Lower lobe of right lung (tissue), 2 donors: ENCODE data around the gene MYRIP. TPM values are rescaled to one million over a fixed set of nuclear protein-coding genes. Genes with fewer than 3 reads are reported as not detected.
"Not testable (repeated sequence)": the region's sequence is repeated elsewhere in the genome, so short reads cannot be mapped to it uniquely, and the experiment has no call there.

ENCODE experiments used
- ATAC-seq, 2 donors: fragments of 200-7000 bp; cut with Tn5 transposase; one replicate each; pipeline ENCODE4 v1.9.1; 2020 to 2022; ENCODE audit warnings: mild to moderate bottlenecking in 2 of 2, moderate library complexity in 2 of 2
- DNase-seq: peaks from one replicate; pipeline ENCODE4 v3.0.0-alpha.2; 2020
- H3K27ac ChIP-seq: fragments of 200-600 bp; one replicate; pipeline ENCODE4 v1.8.0; 2022
- H3K27me3 ChIP-seq: fragments of 200-600 bp; one replicate; pipeline ENCODE4 v1.8.0; 2022; ENCODE audit warnings: low read depth
- H3K36me3 ChIP-seq: fragments of 200-600 bp; one replicate; pipeline ENCODE4 v1.8.0; 2022; ENCODE audit warnings: mild to moderate bottlenecking
- H3K4me1 ChIP-seq: fragments of 200-600 bp; one replicate; pipeline ENCODE4 v1.8.0; 2022
- H3K4me3 ChIP-seq: fragments of 200-600 bp; one replicate; pipeline ENCODE4 v1.8.0; 2022; ENCODE audit warnings: mild to moderate bottlenecking
- H3K9me3 ChIP-seq: fragments of 200-600 bp; one replicate; pipeline ENCODE4 v1.8.0; 2022
- CTCF ChIP-seq: fragments of 200-600 bp; IDR thresholded peaks from one replicate; pipeline ENCODE4 v1.8.0; 2022; ENCODE audit warnings: antibody characterized with exemption, mild to moderate bottlenecking
- intact Hi-C: fragments of 100-400 bp; cut with DNase I; formaldehyde crosslinking; loops from one replicate; pipeline ENCODE4 v1.11.0; 2022
- total RNA-seq: library from RNA; stranded (reverse); fragmentation: NEBNext Ultra II Directional; extraction: Animal tissue kit (Norgen Biotek cat#: 25700); gene quantifications from one replicate; pipeline ENCODE4 v1.2.1, GENCODE V29; 2021
- donor health status: DM: no; HTN: yes; CAD: no; lungs with severe emphysema.

MYRIP gene
- total RNA-seq, 1 donor from 2014 or later: 1.8 TPM

DNA sequence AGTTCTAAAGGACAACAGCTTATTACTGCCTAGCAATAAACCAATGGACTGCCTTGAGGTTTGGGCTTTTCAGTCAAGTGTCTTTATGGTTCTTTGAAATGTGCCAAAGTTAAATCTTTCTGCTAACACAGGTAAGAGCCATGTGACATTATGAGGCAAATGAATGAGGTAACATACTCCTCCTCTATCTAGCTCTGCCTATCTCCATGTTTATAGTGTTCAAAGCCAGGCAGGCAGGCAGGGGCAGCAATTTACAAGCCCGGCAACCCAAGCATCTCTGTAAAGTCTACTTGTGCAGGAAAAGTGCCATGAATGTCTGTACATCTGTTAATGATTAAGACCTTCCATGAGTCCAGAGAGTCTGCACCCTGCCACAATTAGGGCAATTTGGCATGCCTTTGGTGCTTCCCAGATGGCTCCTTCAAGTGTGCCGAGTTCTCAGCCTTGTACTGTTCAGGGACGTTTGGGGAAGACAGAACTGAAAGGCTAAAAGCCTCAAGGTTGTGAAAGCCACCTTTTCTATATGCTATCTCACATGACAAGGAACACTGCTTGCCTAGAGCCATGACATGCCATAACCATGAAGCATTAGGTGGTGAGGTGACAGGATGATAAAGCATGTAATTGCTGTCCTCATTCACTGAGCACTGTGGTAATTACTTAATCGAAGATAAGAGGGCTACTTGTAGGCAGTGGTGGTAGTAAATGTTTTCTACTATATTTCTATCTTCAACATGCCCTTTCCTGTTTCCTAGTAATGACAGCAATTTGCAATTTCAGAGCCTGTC lies 458.7 kb downstream of the MYRIP start:
- no peak for TF ChIP-seq CTCF
- no peaks in the 10 kb centered on the region for H3K36me3 ChIP-seq
- H3K4me1 ChIP-seq: no peaks in the 10 kb centered on the region
- no peaks in the 10 kb centered on the region for H3K9me3 ChIP-seq
- ATAC-seq (no peak), DNase-seq (no peak)
- no peak overlapping the region for H3K4me3 ChIP-seq
- H3K27me3 ChIP-seq: no peaks in the 10 kb centered on the region
- intact Hi-C loops: no loop called here
- H3K27ac ChIP-seq: no peak overlapping the region

- Histone ChIP-seq H3K36me3 (no peaks in the 10 kb centered on the region), H3K27me3 (no peaks in the 10 kb centered on the region), H3K4me1 (no peaks in the 10 kb centered on the region), H3K9me3 (no peaks in the 10 kb centered on the region), H3K4me3 (no peak overlapping the region), H3K27ac (no peak overlapping the region)
- TF ChIP-seq CTCF: no peak
- DNase-seq (no peak), ATAC-seq (no peak)
- intact Hi-C loops: no loop called here
Observed at GRCh38 chr3:40268802-40269524, 459.6 kb downstream of the MYRIP start.

GRCh38 chr3:40278791-40279190 lies 469.4 kb downstream of the MYRIP start:
- ATAC-seq (no peak), DNase-seq (no peak)
- Histone ChIP-seq H3K27me3 (no peaks in the 10 kb centered on the region), H3K4me3 (no peak overlapping the region), H3K36me3 (no peaks in the 10 kb centered on the region), H3K27ac (no peak overlapping the region), H3K9me3 (no peaks in the 10 kb centered on the region), H3K4me1 (no peaks in the 10 kb centered on the region)
- TF ChIP-seq CTCF: no peak
- intact Hi-C loops: no loop called here

GRCh38 chr3:40281995-40282394 lies 472.6 kb downstream of the MYRIP start:
- H3K4me1 ChIP-seq: no peaks in the 10 kb centered on the region
- H3K36me3 ChIP-seq: no peaks in the 10 kb centered on the region
- no peak for ATAC-seq
- no peak for DNase-seq
- H3K27me3 ChIP-seq: no peaks in the 10 kb centered on the region
- intact Hi-C loops: no loop called here
- H3K9me3 ChIP-seq: no peaks in the 10 kb centered on the region
- H3K4me3 ChIP-seq: no peak overlapping the region
- no peak for TF ChIP-seq CTCF
- no peak overlapping the region for H3K27ac ChIP-seq

- H3K27ac ChIP-seq, ATAC-seq, intact Hi-C loops: not testable (repeated sequence)
Observed at GRCh38 chr3:40283057-40283456, 473.6 kb downstream of the MYRIP start.

DNA sequence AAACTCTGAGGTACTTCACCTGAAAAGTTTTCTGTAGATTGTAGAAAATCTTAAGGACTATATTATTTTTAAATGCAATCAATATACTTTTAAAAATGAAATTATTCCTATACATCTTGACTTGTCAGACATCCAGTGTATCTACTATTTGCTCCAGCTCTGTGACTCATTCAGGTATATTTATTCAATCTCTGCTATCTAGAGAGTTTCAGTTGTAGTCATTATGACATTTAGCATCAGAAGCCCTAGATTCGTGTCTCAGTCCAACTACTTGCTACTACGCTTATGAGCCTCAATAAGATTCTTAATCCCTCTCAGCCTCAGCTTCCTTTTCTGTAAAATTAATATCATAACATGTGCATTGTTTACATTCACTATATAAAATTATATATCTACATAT lies 477.8 kb downstream of the MYRIP start:
- no peak for TF ChIP-seq CTCF
- no peaks in the 10 kb centered on the region for H3K9me3 ChIP-seq
- intact Hi-C loops: no loop called here
- H3K4me3 ChIP-seq: no peak overlapping the region
- no peaks in the 10 kb centered on the region for H3K27me3 ChIP-seq
- H3K27ac ChIP-seq: no peak overlapping the region
- no peaks in the 10 kb centered on the region for H3K4me1 ChIP-seq
- ATAC-seq (no peak), DNase-seq (no peak)
- no peaks in the 10 kb centered on the region for H3K36me3 ChIP-seq

More at GRCh38 chr3:40283057-40283456, 473.6 kb downstream of the MYRIP start:
- not testable (repeated sequence) for H3K36me3 ChIP-seq, H3K9me3 ChIP-seq, H3K4me1 ChIP-seq, H3K27me3 ChIP-seq, H3K4me3 ChIP-seq, DNase-seq
